Measurements from ENCODE around the gene TOB1.

DNA sequence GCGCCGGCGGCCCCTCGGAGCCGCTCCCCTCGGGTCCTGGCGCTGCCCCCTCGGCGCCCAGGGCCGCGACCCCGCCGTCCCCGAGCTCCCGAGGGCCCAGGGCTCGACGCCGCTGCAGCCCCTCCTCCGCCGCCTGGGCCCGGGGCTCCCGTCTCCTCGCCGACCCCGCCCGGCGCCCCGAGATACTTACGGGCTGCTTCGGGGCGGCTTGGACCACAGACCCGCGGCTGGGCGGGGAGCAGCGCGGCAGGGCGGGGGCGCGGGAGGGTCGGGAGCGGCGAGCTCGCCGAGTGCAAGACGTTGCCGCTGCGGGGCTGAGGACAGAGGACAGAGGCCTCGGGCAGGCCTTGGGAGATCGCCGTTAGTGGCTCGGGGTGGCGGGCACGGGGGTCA lies 290 bp downstream of the TOB1 start:
- no peak for TF ChIP-seq EZH2 (IDR thresholded peaks at IDR 0.05; ENCODE audit: borderline replicate concordance, low read depth, low read length, poor library complexity, severe bottlenecking)
- TF ChIP-seq, protein P1, sequence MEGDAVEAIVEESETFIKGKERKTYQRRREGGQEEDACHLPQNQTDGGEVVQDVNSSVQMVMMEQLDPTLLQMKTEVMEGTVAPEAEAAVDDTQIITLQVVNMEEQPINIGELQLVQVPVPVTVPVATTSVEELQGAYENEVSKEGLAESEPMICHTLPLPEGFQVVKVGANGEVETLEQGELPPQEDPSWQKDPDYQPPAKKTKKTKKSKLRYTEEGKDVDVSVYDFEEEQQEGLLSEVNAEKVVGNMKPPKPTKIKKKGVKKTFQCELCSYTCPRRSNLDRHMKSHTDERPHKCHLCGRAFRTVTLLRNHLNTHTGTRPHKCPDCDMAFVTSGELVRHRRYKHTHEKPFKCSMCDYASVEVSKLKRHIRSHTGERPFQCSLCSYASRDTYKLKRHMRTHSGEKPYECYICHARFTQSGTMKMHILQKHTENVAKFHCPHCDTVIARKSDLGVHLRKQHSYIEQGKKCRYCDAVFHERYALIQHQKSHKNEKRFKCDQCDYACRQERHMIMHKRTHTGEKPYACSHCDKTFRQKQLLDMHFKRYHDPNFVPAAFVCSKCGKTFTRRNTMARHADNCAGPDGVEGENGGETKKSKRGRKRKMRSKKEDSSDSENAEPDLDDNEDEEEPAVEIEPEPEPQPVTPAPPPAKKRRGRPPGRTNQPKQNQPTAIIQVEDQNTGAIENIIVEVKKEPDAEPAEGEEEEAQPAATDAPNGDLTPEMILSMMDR (conservative IDR thresholded peaks at IDR 0.05; ENCODE audit: low read depth, low read length) = no peak

Measured in A673 (cell line).